Cardiac muscle cell (in vitro differentiated cells and primary cell): ENCODE results near the gene BAD. TPM values are rescaled to one million over a fixed set of nuclear protein-coding genes. Genes with fewer than 3 reads are reported as not detected.

ENCODE experiments used
- DNase-seq, 2 donors: peaks; one replicate each; pipeline versions ENCODE4 v3.0.0 to v3.0.0-alpha.2; 2010 to 2017; ENCODE audit warnings: low read depth in 1 of 2, low spot score in 1 of 2
- H3K27ac ChIP-seq: fragments of 200-600 bp; sonication (generic); 2 replicates; pipeline ENCODE4 v1.5.1; 2016
- H3K27me3 ChIP-seq: fragments of 200-600 bp; sonication (generic); 2 replicates; pipeline ENCODE4 v1.6.0; 2016; ENCODE audit warnings: control low read depth
- H3K36me3 ChIP-seq: fragments of 200-600 bp; sonication (generic); 2 replicates; pipeline ENCODE4 v1.5.1; 2016; ENCODE audit warnings: control low read depth
- H3K4me1 ChIP-seq: fragments of 200-600 bp; sonication (generic); 2 replicates; pipeline ENCODE4 v1.8.1; 2017; ENCODE audit warnings: low read depth, mild to moderate bottlenecking, mixed run types
- H3K4me3 ChIP-seq: fragments of 200-600 bp; sonication (generic); 2 replicates; pipeline ENCODE4 v1.5.1; 2016; ENCODE audit warnings: mild to moderate bottlenecking
- H3K9me3 ChIP-seq: fragments of 200-600 bp; sonication (generic); 2 replicates; pipeline ENCODE4 v1.5.1; 2017; ENCODE audit warnings: low read depth, mild to moderate bottlenecking, control low read depth
- CTCF ChIP-seq: IDR thresholded peaks from 2 replicates; pipeline ENCODE4 v1.5.1; 2012; ENCODE audit warnings: low read depth, mild to moderate bottlenecking, low read length
- polyA plus RNA-seq: library from polyadenylated mRNA; unstranded; fragments of >200 nt; fragmentation: Nextera tagmentation; extraction: Ambion mirVana; gene quantifications from 2 replicates; pipeline ENCODE4 v1.2.1, GENCODE V29; 2016
- total RNA-seq: library from RNA; depleted of rRNA; stranded (reverse); fragments of >200 nt; gene quantifications from 2 replicates; pipeline ENCODE4 v1.2.3, GENCODE V29; 2016

BAD gene
- total and polyA plus RNA-seq, 2 experiments from 2014 or later, result 155 to 195 TPM

DNA sequence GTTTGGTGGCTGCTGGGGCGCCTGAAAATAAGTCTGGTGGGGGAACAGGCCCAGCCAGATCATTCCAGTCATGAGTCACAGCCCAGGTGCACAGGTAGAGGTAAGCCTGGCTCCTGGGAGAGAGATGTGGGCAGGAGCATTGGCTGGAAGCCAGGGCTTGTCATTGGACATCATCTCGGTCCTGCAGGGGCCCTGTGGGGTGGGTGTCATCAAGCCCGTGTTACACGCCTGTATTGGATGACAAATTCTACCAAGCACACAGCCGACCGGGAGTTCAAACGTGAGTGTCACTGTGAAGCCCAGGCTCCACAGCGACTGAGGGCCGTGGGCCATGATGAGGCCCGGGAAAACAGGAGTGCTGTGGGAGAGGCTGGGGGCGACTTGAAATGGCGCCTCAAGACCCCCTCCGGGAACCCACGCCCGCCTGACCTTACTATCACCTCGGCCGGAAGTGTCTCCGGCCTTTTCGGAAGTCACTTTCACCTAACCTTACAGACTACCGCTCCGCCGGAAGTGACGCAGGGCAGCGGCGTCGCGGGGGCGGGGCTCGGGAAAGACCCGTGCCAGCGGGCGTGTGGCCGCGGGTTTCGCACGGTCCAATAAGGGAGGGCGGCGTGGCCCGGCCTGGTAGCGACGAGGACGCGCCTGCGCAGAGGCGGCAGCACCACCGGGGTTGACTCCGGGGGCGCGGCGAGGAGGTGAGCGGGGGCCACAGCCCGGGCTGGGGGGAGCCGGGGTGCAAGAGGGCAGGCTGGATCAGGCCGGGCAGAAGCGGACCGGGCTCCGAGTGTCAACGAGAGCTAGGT is 43.8 kb downstream of the BAD start, which contains the start of gene FKBP2:
TSS of gene FKBP2 (plus strand) at position 661 of the 806 bp plus-strand sequence. CDS start 1,293 bp downstream, outside the sequence.
- Histone ChIP-seq H3K9me3 (no peaks in the 10 kb centered on the region), H3K36me3 (peaks cover 3% of the 10 kb centered on the region), H3K4me3 (peak within 1 kb of the TSS; percentile 86), H3K27ac (peak within 1 kb of the TSS; percentile 96), H3K4me1 (peaks cover 5% of the 10 kb centered on the region), H3K27me3 (no peaks in the 10 kb centered on the region)
- TF ChIP-seq CTCF, result no peak
- peak; percentile 99 for DNase-seq

GRCh38 chr11:64239662-64240434 is 44.6 kb downstream of the BAD start:
- Histone ChIP-seq H3K27me3 (no peaks in the 10 kb centered on the region), H3K4me3 (peak overlapping the region; percentile 86), H3K9me3 (no peaks in the 10 kb centered on the region), H3K27ac (peak overlapping the region; percentile 96), H3K4me1 (peaks cover 5% of the 10 kb centered on the region), H3K36me3 (peaks cover 3% of the 10 kb centered on the region)
- DNase-seq, result no peak
- TF ChIP-seq CTCF, result no peak

DNA sequence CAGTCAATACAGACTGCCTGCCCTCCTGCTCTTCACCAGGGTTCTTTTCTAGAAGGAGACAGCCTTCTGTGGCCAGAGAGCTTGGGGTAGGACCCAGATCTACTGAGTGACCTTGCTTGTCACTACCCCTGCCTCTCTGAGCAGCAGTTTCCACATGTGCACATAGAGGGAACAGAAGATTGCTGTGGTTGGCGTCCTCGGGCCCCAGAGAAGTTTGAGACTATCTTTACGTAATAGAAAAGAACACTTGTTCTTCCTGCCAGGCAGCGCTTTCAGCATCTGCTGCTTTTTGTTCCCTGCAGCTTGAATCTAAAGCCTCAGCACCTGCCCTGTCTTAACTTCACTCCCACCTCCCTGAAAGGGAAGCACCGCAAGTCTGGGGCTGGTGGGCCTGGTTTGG is 45.5 kb downstream of the BAD start:
- H3K36me3 ChIP-seq, result peaks cover 3% of the 10 kb centered on the region
- no peak for TF ChIP-seq CTCF
- no peaks in the 10 kb centered on the region for H3K27me3 ChIP-seq
- DNase-seq, result no peak
- no peak overlapping the region for H3K27ac ChIP-seq
- H3K9me3 ChIP-seq, result no peaks in the 10 kb centered on the region
- H3K4me1 ChIP-seq, result peaks cover 5% of the 10 kb centered on the region
- no peak overlapping the region for H3K4me3 ChIP-seq

- no peak for DNase-seq
- peaks cover 3% of the 10 kb centered on the region for H3K36me3 ChIP-seq
- H3K27me3 ChIP-seq, result no peaks in the 10 kb centered on the region
- peaks cover 11% of the 10 kb centered on the region for H3K4me1 ChIP-seq
- no peak for TF ChIP-seq CTCF
- H3K27ac ChIP-seq, result no peak overlapping the region
- H3K4me3 ChIP-seq, result no peak overlapping the region
- no peaks in the 10 kb centered on the region for H3K9me3 ChIP-seq
These were observed 46.4 kb downstream of the BAD start for GRCh38 chr11:64238076-64238475.

DNA sequence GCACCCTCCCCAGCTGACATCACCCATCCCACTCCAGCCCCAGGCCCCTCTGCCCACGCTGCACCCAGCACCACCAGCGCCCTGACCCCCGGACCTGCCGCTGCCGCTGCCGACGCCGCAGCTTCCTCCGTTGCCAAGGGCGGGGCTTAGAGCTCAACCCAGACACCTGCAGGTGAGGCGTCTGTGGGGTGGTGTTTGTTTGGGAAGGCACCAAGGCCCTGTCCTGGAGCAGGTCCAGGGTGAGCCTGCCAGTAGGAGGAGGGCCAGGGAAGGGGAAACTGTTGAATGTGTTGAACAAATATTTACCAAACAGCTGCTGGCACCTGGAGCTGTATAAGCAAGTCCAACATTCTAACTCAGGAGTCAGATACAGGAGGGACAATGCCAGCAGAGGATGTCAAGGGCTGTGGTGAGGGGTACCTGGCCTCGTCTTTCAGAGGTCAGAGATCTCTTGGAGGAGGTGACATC is 46.9 kb downstream of the BAD start:
- Histone ChIP-seq H3K27me3 (no peaks in the 10 kb centered on the region), H3K4me3 (no peak overlapping the region), H3K4me1 (peaks cover 11% of the 10 kb centered on the region), H3K9me3 (no peaks in the 10 kb centered on the region), H3K27ac (no peak overlapping the region), H3K36me3 (peaks cover 3% of the 10 kb centered on the region)
- no peak for TF ChIP-seq CTCF
- no peak for DNase-seq
